ENCODE measurements around the gene TCEANC2. TPM values are rescaled to one million over a fixed set of nuclear protein-coding genes. Genes with fewer than 3 reads are reported as not detected.

Gene TCEANC2
- total RNA-seq, 3 donors from 2014 or later = 4.3 to 6.1 (median 5.9) TPM

- intact Hi-C loops (cut with DNase I; ENCODE audit: low total_unique reads) = no loop called here
- no peaks in the 10 kb centered on the region for H3K9me3 ChIP-seq
- H3K27me3 ChIP-seq = no peaks in the 10 kb centered on the region
- no peak overlapping the region for H3K4me3 ChIP-seq
- H3K36me3 ChIP-seq = no peaks in the 10 kb centered on the region
- no peaks in the 10 kb centered on the region for H3K4me1 ChIP-seq
- H3K27ac ChIP-seq = no peak overlapping the region
- TF ChIP-seq CTCF (IDR thresholded peaks at IDR 0.05) = no peak
- TF ChIP-seq POLR2AphosphoS5 (IDR thresholded peaks at IDR 0.05) = no peak
- TF ChIP-seq POLR2A (IDR thresholded peaks at IDR 0.05) = no peak
- no peak for DNase-seq (ENCODE audit: low spot score in 2 of 2)
Measured at GRCh38 chr1:54115520-54115919, 62.1 kb downstream of the TCEANC2 start.

GRCh38 chr1:54117815-54118563 is 64.6 kb downstream of the TCEANC2 start:
- peaks cover 0 to 4% of the 10 kb centered on the region in 2 donors for H3K4me1 ChIP-seq
- no peaks in the 10 kb centered on the region for H3K9me3 ChIP-seq
- H3K36me3 ChIP-seq = no peaks in the 10 kb centered on the region
- no peaks in the 10 kb centered on the region for H3K27me3 ChIP-seq
- no peak overlapping the region for H3K4me3 ChIP-seq
- DNase-seq (ENCODE audit: low spot score in 2 of 2) = no peak
- TF ChIP-seq POLR2AphosphoS5 (IDR thresholded peaks at IDR 0.05) = no peak
- TF ChIP-seq POLR2A (IDR thresholded peaks at IDR 0.05) = no peak
- no peak for TF ChIP-seq CTCF (IDR thresholded peaks at IDR 0.05)
- intact Hi-C loops (cut with DNase I; ENCODE audit: low total_unique reads) = no loop called here
- H3K27ac ChIP-seq = no peak overlapping the region

- intact Hi-C loops (cut with DNase I; ENCODE audit: low total_unique reads) = no loop called here
- H3K9me3 ChIP-seq = no peaks in the 10 kb centered on the region
- H3K36me3 ChIP-seq = no peaks in the 10 kb centered on the region
- peaks cover 0 to 4% of the 10 kb centered on the region in 2 donors for H3K4me1 ChIP-seq
- TF ChIP-seq POLR2AphosphoS5 (IDR thresholded peaks at IDR 0.05) (no peak), CTCF (IDR thresholded peaks at IDR 0.05) (no peak)
- no peaks in the 10 kb centered on the region for H3K27me3 ChIP-seq
- H3K27ac ChIP-seq = no peak overlapping the region
- no peak for DNase-seq (ENCODE audit: low spot score in 2 of 2)
- H3K4me3 ChIP-seq = no peak overlapping the region
Measured at GRCh38 chr1:54118704-54119103, 65.3 kb downstream of the TCEANC2 start.

DNA sequence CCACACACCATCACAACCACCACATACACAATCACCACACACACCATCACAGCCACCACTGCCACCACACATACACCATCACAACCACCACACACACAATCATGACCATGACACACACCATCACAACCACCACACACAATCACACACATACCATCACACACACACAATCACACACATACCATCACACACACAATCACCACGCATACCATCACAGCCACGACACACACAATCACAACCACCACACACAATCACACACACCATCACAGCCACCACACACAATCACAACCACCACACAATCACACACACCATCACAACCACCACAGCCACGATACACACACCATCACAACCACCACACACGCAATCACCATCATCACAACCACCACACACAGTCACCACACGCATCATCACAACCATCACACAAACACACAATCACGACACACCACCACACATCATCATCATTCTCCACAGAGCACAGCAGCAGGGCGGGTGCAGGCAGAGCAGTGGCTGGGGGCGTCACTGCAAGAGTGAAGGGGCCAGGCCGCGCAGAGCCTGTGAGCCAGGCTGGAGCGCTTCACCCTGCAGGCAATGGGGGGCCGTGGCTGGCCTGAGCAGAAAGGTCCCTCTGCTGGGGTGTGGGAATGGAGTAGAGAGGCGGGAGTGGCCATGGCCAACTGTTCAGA is 66.8 kb downstream of the TCEANC2 start:
- Histone ChIP-seq H3K9me3 (no peaks in the 10 kb centered on the region), H3K27me3 (no peaks in the 10 kb centered on the region), H3K4me3 (no peak overlapping the region), H3K27ac (no peak overlapping the region), H3K36me3 (no peaks in the 10 kb centered on the region), H3K4me1 (peaks cover 0 to 4% of the 10 kb centered on the region in 2 donors)
- no peak for DNase-seq (ENCODE audit: low spot score in 2 of 2)
- no peak for TF ChIP-seq POLR2A (IDR thresholded peaks at IDR 0.05)
- intact Hi-C loops (cut with DNase I; ENCODE audit: low total_unique reads) = loop anchor here (5.0 to 10.0 kb wide), 2 partner anchors 375 to 702 kb away; no protein-coding TSS in a partner anchor

- no peaks in the 10 kb centered on the region for H3K9me3 ChIP-seq
- TF ChIP-seq POLR2A (IDR thresholded peaks at IDR 0.05) (no peak), POLR2AphosphoS5 (IDR thresholded peaks at IDR 0.05) (no peak), CTCF (IDR thresholded peaks at IDR 0.05) (no peak)
- no peak overlapping the region for H3K27ac ChIP-seq
- H3K4me1 ChIP-seq = peaks cover 0 to 4% of the 10 kb centered on the region in 2 donors
- no peaks in the 10 kb centered on the region for H3K27me3 ChIP-seq
- no peak for DNase-seq (ENCODE audit: low spot score in 2 of 2)
- H3K4me3 ChIP-seq = peak overlapping the region; percentile 15 to 53 (median 31)
- no peaks in the 10 kb centered on the region for H3K36me3 ChIP-seq
- intact Hi-C loops (cut with DNase I; ENCODE audit: low total_unique reads) = loop anchor here (5.0 to 10.0 kb wide), 2 partner anchors 374 to 701 kb away; no protein-coding TSS in a partner anchor
Measured at GRCh38 chr1:54120698-54121481, 67.5 kb downstream of the TCEANC2 start.
